H1 (cell line): ENCODE measurements around the gene FAIM2. TPM values are rescaled to one million over a fixed set of nuclear protein-coding genes. Genes with fewer than 3 reads are reported as not detected.

Source experiments
- EGR1 ChIP-seq: IDR thresholded peaks from 2 replicates; pipeline ENCODE4 v1.6.1; 2011; ENCODE audit warnings: low read depth, low read length, borderline replicate concordance
- POU5F1 ChIP-seq: IDR thresholded peaks from 2 replicates; pipeline ENCODE4 v1.6.1; 2011; ENCODE audit warnings: low read depth, mild to moderate bottlenecking, low read length, moderate library complexity
- SP4 ChIP-seq: IDR thresholded peaks from 2 replicates; pipeline ENCODE4 v1.6.1; 2012; ENCODE audit warnings: low read length, inconsistent platforms
- TAF1 ChIP-seq: IDR thresholded peaks from 2 replicates; pipeline ENCODE4 v1.6.1; 2011; ENCODE audit warnings: mild to moderate bottlenecking, low read depth, low read length
- YY1 ChIP-seq: IDR thresholded peaks from 2 replicates; pipeline ENCODE4 v1.6.1; 2011; ENCODE audit warnings: low read depth, mild to moderate bottlenecking, low read length
- polyA plus RNA-seq, 7 experiments: library from polyadenylated mRNA; depleted of rRNA in 3 of 7; stranded (reverse) in 5 of 7; unstranded in 2 of 7; fragments of >200 nt in 5 of 7; fragments of 200-250 nt in 2 of 7; gene quantifications; 1 replicate in 5 of 7; 2 replicates in 1 of 7; 4 replicates in 1 of 7; pipeline versions ENCODE4 v1.2.1 to v1.2.3, GENCODE V29; 2011 to 2013; ENCODE audit warnings: missing spikeins in 2 of 7, mixed read lengths in 2 of 7
- total RNA-seq: library from RNA; stranded (reverse); fragmentation: NEBNext Ultra II Directional; extraction: Animal tissue kit (Norgen Biotek cat#: 25700); gene quantifications from 2 replicates; pipeline ENCODE4 v1.2.1, GENCODE V29; 2021
- TF ChIP-seq, protein P1 (sequence below): IDR thresholded peaks from 2 replicates; pipeline ENCODE4 v1.6.1; 2011; ENCODE audit warnings: low read depth, mild to moderate bottlenecking, low read length; ENCODE audit not compliant: insufficient read depth
- TF ChIP-seq, protein P2 (sequence below): fragments of 300-600 bp; sonication (generic); IDR thresholded peaks from 2 replicates; pipeline ENCODE4 v1.7.1; 2012; ENCODE audit warnings: low read length, moderate library complexity, mild to moderate bottlenecking, inconsistent platforms; ENCODE audit not compliant: insufficient replicate concordance
- TF ChIP-seq, protein P3 (sequence below): IDR thresholded peaks from 2 replicates; pipeline ENCODE4 v1.6.1; 2012; ENCODE audit warnings: inconsistent platforms

FAIM2 gene
- total and polyA plus RNA-seq, 2 of the 8 experiments (the other 6 are each of a cell fraction or from before 2014, with no cell fraction given), result 0.89 to 1.3 TPM

DNA sequence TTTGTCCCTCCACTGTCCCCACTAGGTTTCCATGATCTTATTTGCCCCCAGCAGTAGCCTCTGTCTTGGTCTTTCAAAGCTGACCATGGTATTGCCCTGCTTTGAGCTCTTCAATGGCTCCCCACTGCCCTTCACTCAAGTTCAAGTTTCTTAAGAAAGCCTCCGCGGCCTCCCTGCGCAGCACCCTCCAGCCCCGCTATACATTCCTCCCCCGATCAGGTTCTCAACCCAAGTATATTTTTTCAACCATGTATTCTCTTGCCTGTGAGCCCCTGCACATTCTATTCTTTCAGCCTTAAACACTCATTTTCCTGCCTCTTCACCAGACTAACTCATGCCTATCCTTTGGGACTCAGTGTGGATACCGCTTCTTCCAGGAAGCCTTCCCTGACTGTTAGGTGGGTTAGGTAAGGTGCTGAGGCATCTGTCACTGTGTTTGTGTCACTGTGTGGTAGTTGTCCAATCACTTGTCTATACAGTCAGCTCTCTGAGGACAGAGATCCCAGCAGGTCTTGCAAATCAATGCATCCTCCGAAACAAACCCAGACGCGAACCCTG is 4.3 kb downstream of the FAIM2 start (continued):
- TF ChIP-seq POU5F1 (no peak), SP4 (no peak), TAF1 (no peak), EGR1 (no peak), YY1 (no peak)
- TF ChIP-seq, protein P1, sequence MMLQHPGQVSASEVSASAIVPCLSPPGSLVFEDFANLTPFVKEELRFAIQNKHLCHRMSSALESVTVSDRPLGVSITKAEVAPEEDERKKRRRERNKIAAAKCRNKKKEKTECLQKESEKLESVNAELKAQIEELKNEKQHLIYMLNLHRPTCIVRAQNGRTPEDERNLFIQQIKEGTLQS, result no peak
- TF ChIP-seq, protein P2, sequence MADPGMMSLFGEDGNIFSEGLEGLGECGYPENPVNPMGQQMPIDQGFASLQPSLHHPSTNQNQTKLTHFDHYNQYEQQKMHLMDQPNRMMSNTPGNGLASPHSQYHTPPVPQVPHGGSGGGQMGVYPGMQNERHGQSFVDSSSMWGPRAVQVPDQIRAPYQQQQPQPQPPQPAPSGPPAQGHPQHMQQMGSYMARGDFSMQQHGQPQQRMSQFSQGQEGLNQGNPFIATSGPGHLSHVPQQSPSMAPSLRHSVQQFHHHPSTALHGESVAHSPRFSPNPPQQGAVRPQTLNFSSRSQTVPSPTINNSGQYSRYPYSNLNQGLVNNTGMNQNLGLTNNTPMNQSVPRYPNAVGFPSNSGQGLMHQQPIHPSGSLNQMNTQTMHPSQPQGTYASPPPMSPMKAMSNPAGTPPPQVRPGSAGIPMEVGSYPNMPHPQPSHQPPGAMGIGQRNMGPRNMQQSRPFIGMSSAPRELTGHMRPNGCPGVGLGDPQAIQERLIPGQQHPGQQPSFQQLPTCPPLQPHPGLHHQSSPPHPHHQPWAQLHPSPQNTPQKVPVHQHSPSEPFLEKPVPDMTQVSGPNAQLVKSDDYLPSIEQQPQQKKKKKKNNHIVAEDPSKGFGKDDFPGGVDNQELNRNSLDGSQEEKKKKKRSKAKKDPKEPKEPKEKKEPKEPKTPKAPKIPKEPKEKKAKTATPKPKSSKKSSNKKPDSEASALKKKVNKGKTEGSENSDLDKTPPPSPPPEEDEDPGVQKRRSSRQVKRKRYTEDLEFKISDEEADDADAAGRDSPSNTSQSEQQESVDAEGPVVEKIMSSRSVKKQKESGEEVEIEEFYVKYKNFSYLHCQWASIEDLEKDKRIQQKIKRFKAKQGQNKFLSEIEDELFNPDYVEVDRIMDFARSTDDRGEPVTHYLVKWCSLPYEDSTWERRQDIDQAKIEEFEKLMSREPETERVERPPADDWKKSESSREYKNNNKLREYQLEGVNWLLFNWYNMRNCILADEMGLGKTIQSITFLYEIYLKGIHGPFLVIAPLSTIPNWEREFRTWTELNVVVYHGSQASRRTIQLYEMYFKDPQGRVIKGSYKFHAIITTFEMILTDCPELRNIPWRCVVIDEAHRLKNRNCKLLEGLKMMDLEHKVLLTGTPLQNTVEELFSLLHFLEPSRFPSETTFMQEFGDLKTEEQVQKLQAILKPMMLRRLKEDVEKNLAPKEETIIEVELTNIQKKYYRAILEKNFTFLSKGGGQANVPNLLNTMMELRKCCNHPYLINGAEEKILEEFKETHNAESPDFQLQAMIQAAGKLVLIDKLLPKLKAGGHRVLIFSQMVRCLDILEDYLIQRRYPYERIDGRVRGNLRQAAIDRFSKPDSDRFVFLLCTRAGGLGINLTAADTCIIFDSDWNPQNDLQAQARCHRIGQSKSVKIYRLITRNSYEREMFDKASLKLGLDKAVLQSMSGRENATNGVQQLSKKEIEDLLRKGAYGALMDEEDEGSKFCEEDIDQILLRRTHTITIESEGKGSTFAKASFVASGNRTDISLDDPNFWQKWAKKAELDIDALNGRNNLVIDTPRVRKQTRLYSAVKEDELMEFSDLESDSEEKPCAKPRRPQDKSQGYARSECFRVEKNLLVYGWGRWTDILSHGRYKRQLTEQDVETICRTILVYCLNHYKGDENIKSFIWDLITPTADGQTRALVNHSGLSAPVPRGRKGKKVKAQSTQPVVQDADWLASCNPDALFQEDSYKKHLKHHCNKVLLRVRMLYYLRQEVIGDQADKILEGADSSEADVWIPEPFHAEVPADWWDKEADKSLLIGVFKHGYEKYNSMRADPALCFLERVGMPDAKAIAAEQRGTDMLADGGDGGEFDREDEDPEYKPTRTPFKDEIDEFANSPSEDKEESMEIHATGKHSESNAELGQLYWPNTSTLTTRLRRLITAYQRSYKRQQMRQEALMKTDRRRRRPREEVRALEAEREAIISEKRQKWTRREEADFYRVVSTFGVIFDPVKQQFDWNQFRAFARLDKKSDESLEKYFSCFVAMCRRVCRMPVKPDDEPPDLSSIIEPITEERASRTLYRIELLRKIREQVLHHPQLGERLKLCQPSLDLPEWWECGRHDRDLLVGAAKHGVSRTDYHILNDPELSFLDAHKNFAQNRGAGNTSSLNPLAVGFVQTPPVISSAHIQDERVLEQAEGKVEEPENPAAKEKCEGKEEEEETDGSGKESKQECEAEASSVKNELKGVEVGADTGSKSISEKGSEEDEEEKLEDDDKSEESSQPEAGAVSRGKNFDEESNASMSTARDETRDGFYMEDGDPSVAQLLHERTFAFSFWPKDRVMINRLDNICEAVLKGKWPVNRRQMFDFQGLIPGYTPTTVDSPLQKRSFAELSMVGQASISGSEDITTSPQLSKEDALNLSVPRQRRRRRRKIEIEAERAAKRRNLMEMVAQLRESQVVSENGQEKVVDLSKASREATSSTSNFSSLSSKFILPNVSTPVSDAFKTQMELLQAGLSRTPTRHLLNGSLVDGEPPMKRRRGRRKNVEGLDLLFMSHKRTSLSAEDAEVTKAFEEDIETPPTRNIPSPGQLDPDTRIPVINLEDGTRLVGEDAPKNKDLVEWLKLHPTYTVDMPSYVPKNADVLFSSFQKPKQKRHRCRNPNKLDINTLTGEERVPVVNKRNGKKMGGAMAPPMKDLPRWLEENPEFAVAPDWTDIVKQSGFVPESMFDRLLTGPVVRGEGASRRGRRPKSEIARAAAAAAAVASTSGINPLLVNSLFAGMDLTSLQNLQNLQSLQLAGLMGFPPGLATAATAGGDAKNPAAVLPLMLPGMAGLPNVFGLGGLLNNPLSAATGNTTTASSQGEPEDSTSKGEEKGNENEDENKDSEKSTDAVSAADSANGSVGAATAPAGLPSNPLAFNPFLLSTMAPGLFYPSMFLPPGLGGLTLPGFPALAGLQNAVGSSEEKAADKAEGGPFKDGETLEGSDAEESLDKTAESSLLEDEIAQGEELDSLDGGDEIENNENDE, result no peak
- TF ChIP-seq, protein P3, sequence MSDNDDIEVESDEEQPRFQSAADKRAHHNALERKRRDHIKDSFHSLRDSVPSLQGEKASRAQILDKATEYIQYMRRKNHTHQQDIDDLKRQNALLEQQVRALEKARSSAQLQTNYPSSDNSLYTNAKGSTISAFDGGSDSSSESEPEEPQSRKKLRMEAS, result no peak
- TF ChIP-seq, all 59 proteins: peak for 0
